SK-N-SH treated with all-trans-retinoic acid at 6 μM for 48 hours (cell line): ENCODE results near the gene CHST11.

Source experiments
- ARNTL ChIP-seq: fragments of 450-650 bp; formaldehyde crosslinking; IDR thresholded peaks from 2 replicates; pipeline ENCODE4 v1.5.0; 2020; ENCODE audit warnings: low read depth, mild to moderate bottlenecking, moderate library complexity, borderline replicate concordance
- CSDC2 ChIP-seq: fragments of 250-450 bp; sonication (Bioruptor Pico); IDR thresholded peaks from 2 replicates; pipeline ENCODE4 v1.5.0; 2020; ENCODE audit warnings: mild to moderate bottlenecking, moderate library complexity
- ESRRG ChIP-seq: fragments of 250-450 bp; sonication (Bioruptor Pico); IDR thresholded peaks from 2 replicates; pipeline ENCODE4 v1.6.1; 2021; ENCODE audit warnings: mild to moderate bottlenecking
- OSR1 ChIP-seq: fragments of 250-450 bp; sonication (Bioruptor Pico); IDR thresholded peaks from 2 replicates; pipeline ENCODE4 v1.8.0; 2022; ENCODE audit warnings: moderate library complexity, mild to moderate bottlenecking, inconsistent platforms
- RARB ChIP-seq: fragments of 250-450 bp; sonication (Bioruptor Pico); IDR thresholded peaks from 2 replicates; pipeline ENCODE4 v1.8.0; 2021; ENCODE audit warnings: mild to moderate bottlenecking, moderate library complexity
- SNAI2 ChIP-seq: fragments of 250-450 bp; sonication (Bioruptor Pico); IDR thresholded peaks from 2 replicates; pipeline ENCODE4 v1.5.0; 2020; ENCODE audit warnings: mild to moderate bottlenecking, moderate library complexity
- TCF4 ChIP-seq: fragments of 250-450 bp; sonication (Bioruptor Pico); IDR thresholded peaks from 2 replicates; pipeline ENCODE4 v1.8.0; 2021; ENCODE audit warnings: mild to moderate bottlenecking, moderate library complexity, borderline replicate concordance
- TOX ChIP-seq: fragments of 250-450 bp; sonication (Bioruptor Pico); IDR thresholded peaks from 2 replicates; pipeline ENCODE4 v1.8.0; 2021; ENCODE audit warnings: mild to moderate bottlenecking, moderate library complexity, borderline replicate concordance
- ZFP3 ChIP-seq: fragments of 250-450 bp; sonication (Bioruptor Pico); IDR thresholded peaks from 2 replicates; pipeline ENCODE4 v1.5.0; 2020; ENCODE audit warnings: mild to moderate bottlenecking, moderate library complexity
- ZFP30 ChIP-seq: fragments of 450-650 bp; formaldehyde crosslinking; IDR thresholded peaks from 2 replicates; pipeline ENCODE4 v1.5.0; 2022; ENCODE audit warnings: mild to moderate bottlenecking, moderate library complexity
- TF ChIP-seq, protein P1 (sequence below): fragments of 250-450 bp; sonication (Bioruptor Pico); IDR thresholded peaks from 2 replicates; pipeline ENCODE4 v1.5.0; 2020; ENCODE audit warnings: mild to moderate bottlenecking, moderate library complexity
- TF ChIP-seq, protein P2 (sequence below): fragments of 250-450 bp; sonication (Bioruptor Pico); IDR thresholded peaks from 2 replicates; pipeline ENCODE4 v1.8.0; 2020; ENCODE audit warnings: mild to moderate bottlenecking, moderate library complexity, borderline replicate concordance
- TF ChIP-seq, protein P3 (sequence below): fragments of 250-450 bp; sonication (Bioruptor Pico); IDR thresholded peaks from 2 replicates; pipeline ENCODE4 v1.5.1; 2020; ENCODE audit warnings: low read depth, mild to moderate bottlenecking, moderate library complexity

GRCh38 chr12:104502217-104502616 is 45.5 kb downstream of the CHST11 start:
- no peak for TF ChIP-seq ZFP3 (CRISPR knock-in tag)
- no peak for TF ChIP-seq TOX (CRISPR knock-in tag)
- TF ChIP-seq SNAI2 (CRISPR knock-in tag), result no peak
- TF ChIP-seq, protein P1, sequence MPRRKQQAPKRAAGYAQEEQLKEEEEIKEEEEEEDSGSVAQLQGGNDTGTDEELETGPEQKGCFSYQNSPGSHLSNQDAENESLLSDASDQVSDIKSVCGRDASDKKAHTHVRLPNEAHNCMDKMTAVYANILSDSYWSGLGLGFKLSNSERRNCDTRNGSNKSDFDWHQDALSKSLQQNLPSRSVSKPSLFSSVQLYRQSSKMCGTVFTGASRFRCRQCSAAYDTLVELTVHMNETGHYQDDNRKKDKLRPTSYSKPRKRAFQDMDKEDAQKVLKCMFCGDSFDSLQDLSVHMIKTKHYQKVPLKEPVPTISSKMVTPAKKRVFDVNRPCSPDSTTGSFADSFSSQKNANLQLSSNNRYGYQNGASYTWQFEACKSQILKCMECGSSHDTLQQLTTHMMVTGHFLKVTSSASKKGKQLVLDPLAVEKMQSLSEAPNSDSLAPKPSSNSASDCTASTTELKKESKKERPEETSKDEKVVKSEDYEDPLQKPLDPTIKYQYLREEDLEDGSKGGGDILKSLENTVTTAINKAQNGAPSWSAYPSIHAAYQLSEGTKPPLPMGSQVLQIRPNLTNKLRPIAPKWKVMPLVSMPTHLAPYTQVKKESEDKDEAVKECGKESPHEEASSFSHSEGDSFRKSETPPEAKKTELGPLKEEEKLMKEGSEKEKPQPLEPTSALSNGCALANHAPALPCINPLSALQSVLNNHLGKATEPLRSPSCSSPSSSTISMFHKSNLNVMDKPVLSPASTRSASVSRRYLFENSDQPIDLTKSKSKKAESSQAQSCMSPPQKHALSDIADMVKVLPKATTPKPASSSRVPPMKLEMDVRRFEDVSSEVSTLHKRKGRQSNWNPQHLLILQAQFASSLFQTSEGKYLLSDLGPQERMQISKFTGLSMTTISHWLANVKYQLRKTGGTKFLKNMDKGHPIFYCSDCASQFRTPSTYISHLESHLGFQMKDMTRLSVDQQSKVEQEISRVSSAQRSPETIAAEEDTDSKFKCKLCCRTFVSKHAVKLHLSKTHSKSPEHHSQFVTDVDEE (CRISPR knock-in tag), result no peak
- TF ChIP-seq, protein P2, sequence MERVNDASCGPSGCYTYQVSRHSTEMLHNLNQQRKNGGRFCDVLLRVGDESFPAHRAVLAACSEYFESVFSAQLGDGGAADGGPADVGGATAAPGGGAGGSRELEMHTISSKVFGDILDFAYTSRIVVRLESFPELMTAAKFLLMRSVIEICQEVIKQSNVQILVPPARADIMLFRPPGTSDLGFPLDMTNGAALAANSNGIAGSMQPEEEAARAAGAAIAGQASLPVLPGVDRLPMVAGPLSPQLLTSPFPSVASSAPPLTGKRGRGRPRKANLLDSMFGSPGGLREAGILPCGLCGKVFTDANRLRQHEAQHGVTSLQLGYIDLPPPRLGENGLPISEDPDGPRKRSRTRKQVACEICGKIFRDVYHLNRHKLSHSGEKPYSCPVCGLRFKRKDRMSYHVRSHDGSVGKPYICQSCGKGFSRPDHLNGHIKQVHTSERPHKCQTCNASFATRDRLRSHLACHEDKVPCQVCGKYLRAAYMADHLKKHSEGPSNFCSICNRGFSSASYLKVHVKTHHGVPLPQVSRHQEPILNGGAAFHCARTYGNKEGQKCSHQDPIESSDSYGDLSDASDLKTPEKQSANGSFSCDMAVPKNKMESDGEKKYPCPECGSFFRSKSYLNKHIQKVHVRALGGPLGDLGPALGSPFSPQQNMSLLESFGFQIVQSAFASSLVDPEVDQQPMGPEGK (CRISPR knock-in tag), result no peak
- no peak for TF ChIP-seq RARB (CRISPR knock-in tag)
- TF ChIP-seq, protein P3, sequence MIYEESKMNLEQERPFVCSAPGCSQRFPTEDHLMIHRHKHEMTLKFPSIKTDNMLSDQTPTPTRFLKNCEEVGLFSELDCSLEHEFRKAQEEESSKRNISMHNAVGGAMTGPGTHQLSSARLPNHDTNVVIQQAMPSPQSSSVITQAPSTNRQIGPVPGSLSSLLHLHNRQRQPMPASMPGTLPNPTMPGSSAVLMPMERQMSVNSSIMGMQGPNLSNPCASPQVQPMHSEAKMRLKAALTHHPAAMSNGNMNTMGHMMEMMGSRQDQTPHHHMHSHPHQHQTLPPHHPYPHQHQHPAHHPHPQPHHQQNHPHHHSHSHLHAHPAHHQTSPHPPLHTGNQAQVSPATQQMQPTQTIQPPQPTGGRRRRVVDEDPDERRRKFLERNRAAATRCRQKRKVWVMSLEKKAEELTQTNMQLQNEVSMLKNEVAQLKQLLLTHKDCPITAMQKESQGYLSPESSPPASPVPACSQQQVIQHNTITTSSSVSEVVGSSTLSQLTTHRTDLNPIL (CRISPR knock-in tag), result no peak
- TF ChIP-seq ZFP30 (CRISPR knock-in tag), result no peak
- TF ChIP-seq ARNTL (CRISPR knock-in tag), result no peak
- TF ChIP-seq CSDC2 (CRISPR knock-in tag), result no peak
- TF ChIP-seq OSR1, result no peak
- no peak for TF ChIP-seq ESRRG
- TF ChIP-seq TCF4 (CRISPR knock-in tag), result no peak
